A549 (cell line): ENCODE data around the gene ITGB7. TPM values are rescaled to one million over a fixed set of nuclear protein-coding genes. Genes with fewer than 3 reads are reported as not detected.

Source experiments
- ATAC-seq, 2 experiments: fragments of 200-7000 bp in 1 of 2; fragments of >200 bp in 1 of 2; cut with Nextera tagmentation in 1 of 2; cut with Tn5 transposase in 1 of 2; 3 replicates each; pipeline versions ENCODE4 v1.8.0 to v1.9.1; 2018 to 2020; ENCODE audit warnings: mild to moderate bottlenecking in 1 of 2, moderate library complexity in 1 of 2
- CTCF ChIA-PET: fragments of 300-600 bp; sonication (Branson Sonifier 250); formaldehyde crosslinking; extraction: SDS; loops from one replicate; lab custom pipeline; 2021; ENCODE audit warnings: antibody characterized with exemption, inconsistent platforms; lab: Yijun Ruan, JAX
- POLR2A ChIA-PET: fragments of 350-600 bp; formaldehyde crosslinking; extraction: SDS; loops from one replicate; lab custom pipeline; 2021; ENCODE audit warnings: antibody characterized with exemption, inconsistent platforms; lab: Yijun Ruan, JAX
- DNase-seq, 2 experiments: peaks; one replicate each; pipeline versions ENCODE4 v3.0.0 to v3.0.0-alpha.2; 2011 to 2016; ENCODE audit warnings: low read depth in 1 of 2, low spot score in 1 of 2
- FAIRE-seq: peaks from 2 replicates; lab custom pipeline; 2011; peaks lifted over from hg19 to GRCh38; lab: Jason Lieb, UNC
- H3K27ac ChIP-seq, 2 experiments: fragments of >200 bp; sonication (Bioruptor Twin); formaldehyde crosslinking; 3 replicates each; pipeline ENCODE4 v1.5.1; 2016 to 2017
- H3K4me1 ChIP-seq: fragments of >200 bp; sonication (Bioruptor Twin); formaldehyde crosslinking; 3 replicates; pipeline ENCODE4 v1.6.1; 2016
- H3K4me2 ChIP-seq: fragments of >200 bp; sonication (Bioruptor Twin); formaldehyde crosslinking; 3 replicates; pipeline ENCODE4 v1.6.1; 2016
- H3K4me3 ChIP-seq: fragments of >200 bp; sonication (Bioruptor Twin); formaldehyde crosslinking; 3 replicates; pipeline ENCODE4 v1.5.1; 2016
- H3K9me3 ChIP-seq: fragments of >200 bp; sonication (Bioruptor Twin); formaldehyde crosslinking; 3 replicates; pipeline ENCODE4 v1.6.1; 2016
- BHLHE40 ChIP-seq: IDR thresholded peaks from 2 replicates; pipeline ENCODE4 v1.6.1; 2012; ENCODE audit warnings: low read depth, low read length, inconsistent platforms
- CBX2 ChIP-seq: fragments of 200-600 bp; sonication (generic); IDR thresholded peaks from 2 replicates; pipeline ENCODE4 v1.6.1; 2016; ENCODE audit warnings: low read depth, mild to moderate bottlenecking, borderline replicate concordance
- CEBPB ChIP-seq, 2 experiments: fragments of >200 bp in 1 of 2; sonication (Bioruptor Twin) in 1 of 2; formaldehyde crosslinking in 1 of 2; IDR thresholded peaks; 2 replicates each; pipeline ENCODE4 v1.6.1; 2012 to 2016
- EHMT2 ChIP-seq: fragments of 200-600 bp; sonication (generic); IDR thresholded peaks from 2 replicates; pipeline ENCODE4 v1.6.1; 2016; ENCODE audit warnings: antibody characterized with exemption, low read depth, mild to moderate bottlenecking, moderate library complexity
- EP300 ChIP-seq, 2 experiments: fragments of >200 bp; sonication (Bioruptor Twin); formaldehyde crosslinking; IDR thresholded peaks; 2 replicates in 1 of 2; 3 replicates in 1 of 2; pipeline ENCODE4 v1.6.1; 2016 to 2017
- HES2 ChIP-seq: fragments of >200 bp; sonication (Bioruptor Twin); formaldehyde crosslinking; IDR thresholded peaks from 2 replicates; pipeline ENCODE4 v1.6.1; 2016
- HOXA7 ChIP-seq: fragments of 250-450 bp; sonication (Bioruptor Pico); IDR thresholded peaks from 2 replicates; pipeline ENCODE4 v1.5.0; 2020; ENCODE audit warnings: mild to moderate bottlenecking, moderate library complexity
- HOXB13 ChIP-seq: fragments of 250-450 bp; sonication (Bioruptor Pico); IDR thresholded peaks from 2 replicates; pipeline ENCODE4 v1.5.0; 2020; ENCODE audit warnings: low read depth, mild to moderate bottlenecking, moderate library complexity
- HOXB5 ChIP-seq: fragments of 250-450 bp; sonication (Bioruptor Pico); IDR thresholded peaks from 2 replicates; pipeline ENCODE4 v1.5.0; 2020; ENCODE audit warnings: mild to moderate bottlenecking, moderate library complexity
- JUN ChIP-seq, 2 experiments: fragments of >200 bp; sonication (Bioruptor Twin); formaldehyde crosslinking; IDR thresholded peaks; 2 replicates in 1 of 2; 3 replicates in 1 of 2; pipeline ENCODE4 v1.6.1; 2016 to 2017
- KDM5A ChIP-seq: fragments of 200-600 bp; sonication (generic); IDR thresholded peaks from 2 replicates; pipeline ENCODE4 v1.6.1; 2016; ENCODE audit warnings: antibody characterized with exemption, mild to moderate bottlenecking
- MAFK ChIP-seq: fragments of 450-650 bp; IDR thresholded peaks from 2 replicates; pipeline ENCODE4 v1.6.1; 2014; ENCODE audit not compliant: partially characterized antibody
- MAZ ChIP-seq: fragments of 150-350 bp; IDR thresholded peaks from 2 replicates; pipeline ENCODE4 v1.6.1; 2014; ENCODE audit warnings: antibody characterized with exemption, low read depth, low read length, borderline replicate concordance
- MYC ChIP-seq: IDR thresholded peaks from 2 replicates; pipeline ENCODE4 v1.6.1; 2012; ENCODE audit warnings: mild to moderate bottlenecking, inconsistent platforms, low read length, improper control_type of control experiment, borderline replicate concordance
- NFE2L2 ChIP-seq: fragments of 150-350 bp; conservative IDR thresholded peaks from 2 replicates; pipeline ENCODE4 v1.6.1; 2014; ENCODE audit warnings: low read length
- NR3C1 ChIP-seq: fragments of >200 bp; sonication (Bioruptor Twin); formaldehyde crosslinking; IDR thresholded peaks from 3 replicates; pipeline ENCODE4 v1.6.1; 2017
- POLR2AphosphoS2 ChIP-seq: conservative IDR thresholded peaks from 2 replicates; pipeline ENCODE4 v1.6.1; 2012; ENCODE audit warnings: low read length, improper control_type of control experiment, inconsistent platforms
- RAD21 ChIP-seq, 2 experiments: fragments of >200 bp in 1 of 2; sonication (Bioruptor Twin) in 1 of 2; formaldehyde crosslinking in 1 of 2; IDR thresholded peaks in 1 of 2; conservative IDR thresholded peaks in 1 of 2; 2 replicates in 1 of 2; 3 replicates in 1 of 2; pipeline ENCODE4 v1.6.1; 2012 to 2018; ENCODE audit warnings: inconsistent platforms in 1 of 2
- RCOR1 ChIP-seq: fragments of 150-350 bp; IDR thresholded peaks from 2 replicates; pipeline ENCODE4 v1.6.1; 2014; ENCODE audit warnings: antibody characterized with exemption, low read length, low read depth
- RNF2 ChIP-seq: fragments of 200-600 bp; sonication (generic); IDR thresholded peaks from 2 replicates; pipeline ENCODE4 v1.6.1; 2016; ENCODE audit warnings: low read depth, mild to moderate bottlenecking, antibody characterized with exemption, moderate library complexity, borderline replicate concordance
- USF2 ChIP-seq: fragments of 450-650 bp; IDR thresholded peaks from 2 replicates; pipeline ENCODE4 v1.6.1; 2014; ENCODE audit warnings: antibody characterized with exemption
- ZFP36 ChIP-seq: fragments of 450-650 bp; IDR thresholded peaks from 2 replicates; pipeline ENCODE4 v1.6.1; 2014; ENCODE audit warnings: borderline replicate concordance; ENCODE audit not compliant: partially characterized antibody
- ZSCAN20 ChIP-seq: fragments of 250-450 bp; sonication (Bioruptor Pico); IDR thresholded peaks from 2 replicates; pipeline ENCODE4 v1.8.0; 2022; ENCODE audit warnings: mild to moderate bottlenecking, moderate library complexity
- WGBS: methylation state at CpG from one replicate; pipeline ENCODE4 v1.1.6; 2017; ENCODE audit errors: missing lambda C conversion rate; 5-methylcytosine and 5-hydroxymethylcytosine counted together
- polyA plus RNA-seq, 4 experiments: library from polyadenylated mRNA; depleted of rRNA in 3 of 4; stranded (reverse); fragments of >200 nt; fragmentation: RNase III in 1 of 4; extraction: RNeasy Plus Mini Kit Qiagen cat#74134 plus additional on column Dnase treatment in 1 of 4; gene quantifications; 2 replicates in 3 of 4; 3 replicates in 1 of 4; pipeline ENCODE4 v1.2.3, GENCODE V29; 2011 to 2017
- TF ChIP-seq, protein P1 (sequence below): fragments of 250-450 bp; sonication (Bioruptor Pico); IDR thresholded peaks from 2 replicates; pipeline ENCODE4 v1.5.0; 2020; ENCODE audit warnings: low read depth, mild to moderate bottlenecking, moderate library complexity

ITGB7 gene
- polyA plus RNA-seq, 2 of the 4 experiments (the other 2 are of a cell fraction) = 0.54 to 0.56 TPM

GRCh38 chr12:53200107-53200457 is 7.0 kb downstream of the ITGB7 start:
- CTCF ChIA-PET = interaction anchor here (1.7 to 36.2 kb wide), 7 partner anchors 11 to 135 kb away, joined by 3 to 1046 read pairs (median 163); partner anchors contain the start of genes AAAS, CSAD, ITGB7 and MYG1
- no peak overlapping the region for H3K27ac ChIP-seq
- DNase-seq (no peak), FAIRE-seq (no peak), ATAC-seq (no peak)
- H3K9me3 ChIP-seq = no peaks in the 10 kb centered on the region
- TF ChIP-seq EHMT2 (no peak), HOXA7 (CRISPR knock-in tag) (no peak), CBX2 (no peak), USF2 (no peak), HES2 (no peak), NFE2L2 (no peak), JUN (IDR thresholded peaks at IDR 0.05) (no peak), CEBPB (IDR thresholded peaks at IDR 0.05) (no peak), RNF2 (no peak), HOXB13 (CRISPR knock-in tag) (no peak), NR3C1 (no peak)
- H3K4me2 ChIP-seq = no peak overlapping the region
- no peak overlapping the region for H3K4me3 ChIP-seq
- POLR2A ChIA-PET = no interaction called here
- WGBS = 81% methylated on average over 2 of the region's 2 CpGs
- H3K4me1 ChIP-seq = peaks cover 21% of the 10 kb centered on the region

GRCh38 chr12:53199700-53200099 is 7.4 kb downstream of the ITGB7 start:
- ChIA-PET POLR2A (interaction anchor here (2.8 kb wide), 1 partner anchor 121 kb away, joined by 12 read pairs; the partner anchor contains the start of gene SPRYD3), CTCF (interaction anchor here (1.7 to 36.2 kb wide), 8 partner anchors 12 to 135 kb away, joined by 3 to 1046 read pairs (median 152); partner anchors contain the start of genes AAAS, CSAD, ITGB7 and MYG1)
- 82% methylated on average over 3 of the region's 3 CpGs for WGBS
- H3K4me1 ChIP-seq = peaks cover 22% of the 10 kb centered on the region
- ATAC-seq = no peak
- no peak for DNase-seq
- FAIRE-seq = no peak
- H3K4me2 ChIP-seq = no peak overlapping the region
- H3K27ac ChIP-seq = no peak overlapping the region
- TF ChIP-seq HOXA7 (CRISPR knock-in tag) (no peak), ZSCAN20 (CRISPR knock-in tag) (no peak), RAD21 (conservative IDR thresholded peaks at IDR 0.05 in 1 of 2, IDR thresholded peaks at IDR 0.05 in 1 of 2) (no peak), BHLHE40 (no peak), MAFK (no peak), MYC (no peak), HOXB13 (CRISPR knock-in tag) (no peak), MAZ (no peak), KDM5A (no peak), RNF2 (no peak)
- TF ChIP-seq, protein P1, sequence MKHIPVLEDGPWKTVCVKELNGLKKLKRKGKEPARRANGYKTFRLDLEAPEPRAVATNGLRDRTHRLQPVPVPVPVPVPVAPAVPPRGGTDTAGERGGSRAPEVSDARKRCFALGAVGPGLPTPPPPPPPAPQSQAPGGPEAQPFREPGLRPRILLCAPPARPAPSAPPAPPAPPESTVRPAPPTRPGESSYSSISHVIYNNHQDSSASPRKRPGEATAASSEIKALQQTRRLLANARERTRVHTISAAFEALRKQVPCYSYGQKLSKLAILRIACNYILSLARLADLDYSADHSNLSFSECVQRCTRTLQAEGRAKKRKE = no peak
- no peaks in the 10 kb centered on the region for H3K9me3 ChIP-seq
- H3K4me3 ChIP-seq = no peak overlapping the region

DNA sequence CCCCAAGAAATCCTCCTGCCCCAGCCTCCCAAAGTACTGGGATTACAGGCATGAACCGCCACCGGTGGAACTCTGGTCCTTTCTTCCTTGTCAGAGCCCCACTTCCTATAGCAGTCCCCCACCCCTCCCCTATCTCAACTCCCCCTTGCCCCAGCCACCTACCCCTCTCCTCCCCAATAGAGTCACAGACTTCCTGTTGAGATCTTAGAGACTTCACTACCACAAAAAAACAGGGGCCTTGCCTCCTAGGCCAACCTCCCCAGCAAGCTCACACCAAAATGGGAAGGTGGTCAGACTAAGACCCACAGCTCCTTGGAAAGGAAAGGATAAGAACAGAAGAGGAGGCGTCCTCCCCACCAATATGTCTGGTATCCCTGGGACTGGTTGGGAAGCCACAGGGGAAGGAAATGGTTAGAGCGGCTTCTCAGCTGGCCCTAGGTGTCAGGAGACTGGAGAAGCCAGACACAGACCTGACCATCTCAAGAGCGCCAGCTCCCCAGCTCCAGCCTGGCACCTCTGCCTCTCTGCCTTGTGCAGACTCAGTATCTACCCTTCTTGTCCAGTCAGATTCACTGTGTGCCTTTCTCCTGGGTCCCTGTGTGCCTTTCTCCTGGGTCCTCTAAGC is 8.5 kb downstream of the ITGB7 start:
- ChIA-PET POLR2A (interaction anchor here (2.1 to 2.8 kb wide), 3 partner anchors 18 to 120 kb away, joined by 8 to 13 read pairs (median 12); partner anchors contain the start of genes CSAD, PFDN5, SPRYD3 and ZNF740), CTCF (interaction anchor here (0.6 to 36.2 kb wide), 25 partner anchors 13 to 222 kb away, joined by 3 to 1046 read pairs (median 6); partner anchors contain the start of genes AAAS, CSAD, ESPL1 and IGFBP6)
- H3K4me3 ChIP-seq = no peak overlapping the region
- FAIRE-seq (no peak), DNase-seq (no peak), ATAC-seq (no peak)
- peak overlapping the region; percentile 84; the same call in 1 of the 3 replicates for H3K4me2 ChIP-seq
- peaks cover 26% of the 10 kb centered on the region for H3K4me1 ChIP-seq
- TF ChIP-seq RCOR1 (no peak), ZFP36 (no peak), POLR2AphosphoS2 (no peak), KDM5A (no peak), HOXB5 (CRISPR knock-in tag) (no peak), EP300 (IDR thresholded peaks at IDR 0.05) (no peak)
- 91% methylated on average over 5 of the region's 5 CpGs for WGBS
- H3K9me3 ChIP-seq = no peaks in the 10 kb centered on the region
- no peak overlapping the region; a peak in 2 of 6 replicates for H3K27ac ChIP-seq
